Nephron (organoid): ENCODE measurements around the gene MCAM.

Source experiments
- H3K27ac Mint-ChIP-seq, 3 experiments: 2 replicates each; pipeline ENCODE4 v1.8.0; 2020; ENCODE audit warnings: mixed read lengths in 3 of 3, mild to moderate bottlenecking in 2 of 3, moderate library complexity in 1 of 3
- H3K27me3 Mint-ChIP-seq: 2 replicates; pipeline ENCODE4 v1.8.0; 2021; ENCODE audit warnings: low read depth, mild to moderate bottlenecking, moderate library complexity, mixed read lengths
- H3K36me3 Mint-ChIP-seq: 2 replicates; pipeline ENCODE4 v1.8.0; 2020; ENCODE audit warnings: low read depth, mixed read lengths
- H3K4me1 Mint-ChIP-seq: 2 replicates; pipeline ENCODE4 v1.8.0; 2020; ENCODE audit warnings: mixed read lengths
- H3K4me3 Mint-ChIP-seq, 3 experiments: 2 replicates each; pipeline ENCODE4 v1.8.0; 2020; ENCODE audit warnings: mild to moderate bottlenecking in 3 of 3, mixed read lengths in 3 of 3, moderate library complexity in 2 of 3
- H3K9me3 Mint-ChIP-seq: 2 replicates; pipeline ENCODE4 v1.8.0; 2020; ENCODE audit warnings: mixed read lengths
- TF ChIP-seq, protein P1 (sequence below), 3 experiments: fragments of 200-600 bp; sonication (generic); IDR thresholded peaks; one replicate each; pipeline ENCODE4 v1.5.0; 2021; ENCODE audit warnings: antibody characterized with exemption in 3 of 3; ENCODE audit not compliant: unreplicated experiment in 3 of 3

The MCAM gene

DNA sequence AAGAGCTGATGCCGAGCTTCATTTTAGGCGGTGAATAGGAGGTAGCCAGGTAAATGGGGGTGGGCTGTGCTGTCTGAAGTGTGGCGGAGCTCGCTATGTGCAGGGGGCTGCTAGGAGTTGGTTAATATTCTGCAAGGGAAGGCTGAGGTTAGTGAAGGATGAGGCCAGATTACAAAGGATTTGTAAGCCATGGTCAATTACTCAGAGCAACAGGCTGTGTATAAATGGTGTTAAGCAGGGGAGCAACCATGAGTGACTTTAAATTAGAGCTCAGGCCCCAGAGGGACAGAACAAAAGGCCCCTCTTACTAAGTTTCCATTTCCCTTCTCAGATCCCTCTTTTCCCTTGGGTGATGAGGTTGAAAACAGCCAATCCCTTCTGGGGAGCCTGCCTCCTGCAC, 7.3 kb upstream of the MCAM start:
- H3K36me3 Mint-ChIP-seq, result no peaks in the 10 kb centered on the region
- H3K4me1 Mint-ChIP-seq, result peaks cover 24% of the 10 kb centered on the region
- no peak overlapping the region for H3K4me3 Mint-ChIP-seq
- peaks cover 15% of the 10 kb centered on the region for H3K27me3 Mint-ChIP-seq
- TF ChIP-seq, protein P1, sequence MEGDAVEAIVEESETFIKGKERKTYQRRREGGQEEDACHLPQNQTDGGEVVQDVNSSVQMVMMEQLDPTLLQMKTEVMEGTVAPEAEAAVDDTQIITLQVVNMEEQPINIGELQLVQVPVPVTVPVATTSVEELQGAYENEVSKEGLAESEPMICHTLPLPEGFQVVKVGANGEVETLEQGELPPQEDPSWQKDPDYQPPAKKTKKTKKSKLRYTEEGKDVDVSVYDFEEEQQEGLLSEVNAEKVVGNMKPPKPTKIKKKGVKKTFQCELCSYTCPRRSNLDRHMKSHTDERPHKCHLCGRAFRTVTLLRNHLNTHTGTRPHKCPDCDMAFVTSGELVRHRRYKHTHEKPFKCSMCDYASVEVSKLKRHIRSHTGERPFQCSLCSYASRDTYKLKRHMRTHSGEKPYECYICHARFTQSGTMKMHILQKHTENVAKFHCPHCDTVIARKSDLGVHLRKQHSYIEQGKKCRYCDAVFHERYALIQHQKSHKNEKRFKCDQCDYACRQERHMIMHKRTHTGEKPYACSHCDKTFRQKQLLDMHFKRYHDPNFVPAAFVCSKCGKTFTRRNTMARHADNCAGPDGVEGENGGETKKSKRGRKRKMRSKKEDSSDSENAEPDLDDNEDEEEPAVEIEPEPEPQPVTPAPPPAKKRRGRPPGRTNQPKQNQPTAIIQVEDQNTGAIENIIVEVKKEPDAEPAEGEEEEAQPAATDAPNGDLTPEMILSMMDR (IDR thresholded peaks at IDR 0.05; ENCODE audit: unreplicated experiment in 3 of 3), result no peak
- peak overlapping the region; percentile 6 to 40 (median 18) for H3K27ac Mint-ChIP-seq
- no peaks in the 10 kb centered on the region for H3K9me3 Mint-ChIP-seq

DNA sequence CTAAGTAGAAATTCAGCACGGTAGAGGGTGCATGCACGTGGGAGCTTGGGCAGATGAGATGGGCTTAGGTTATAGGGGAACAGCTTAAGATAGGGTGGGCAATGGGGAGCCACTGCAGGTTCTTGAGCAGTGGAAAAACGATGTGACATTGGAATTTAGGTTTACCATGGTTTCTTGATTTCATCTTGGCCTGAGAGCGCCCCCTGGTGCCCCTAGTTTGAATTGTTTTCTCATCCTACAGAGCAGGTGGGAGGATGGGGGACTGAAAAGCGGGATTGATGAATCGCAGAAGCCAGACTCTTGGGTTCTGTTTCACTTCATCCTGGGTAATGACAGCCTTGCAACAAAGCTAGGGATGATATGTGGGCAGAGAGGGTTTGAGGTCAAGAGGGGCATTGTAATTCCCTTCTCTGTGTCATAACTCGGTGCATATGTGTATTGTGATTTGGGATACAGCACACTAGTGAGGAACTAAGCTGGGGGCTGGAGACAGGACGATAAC, 6.7 kb upstream of the MCAM start:
- Mint-ChIP-seq H3K4me3 (peak overlapping the region in 2 of 3 experiments; percentile 34 to 45), H3K27ac (peak overlapping the region; percentile 6 to 40 (median 18)), H3K27me3 (peaks cover 11% of the 10 kb centered on the region), H3K36me3 (no peaks in the 10 kb centered on the region), H3K4me1 (peaks cover 30% of the 10 kb centered on the region), H3K9me3 (no peaks in the 10 kb centered on the region)
- TF ChIP-seq, protein P1 (IDR thresholded peaks at IDR 0.05; ENCODE audit: unreplicated experiment in 3 of 3), result peak; percentile 77 to 87 (median 79)

DNA sequence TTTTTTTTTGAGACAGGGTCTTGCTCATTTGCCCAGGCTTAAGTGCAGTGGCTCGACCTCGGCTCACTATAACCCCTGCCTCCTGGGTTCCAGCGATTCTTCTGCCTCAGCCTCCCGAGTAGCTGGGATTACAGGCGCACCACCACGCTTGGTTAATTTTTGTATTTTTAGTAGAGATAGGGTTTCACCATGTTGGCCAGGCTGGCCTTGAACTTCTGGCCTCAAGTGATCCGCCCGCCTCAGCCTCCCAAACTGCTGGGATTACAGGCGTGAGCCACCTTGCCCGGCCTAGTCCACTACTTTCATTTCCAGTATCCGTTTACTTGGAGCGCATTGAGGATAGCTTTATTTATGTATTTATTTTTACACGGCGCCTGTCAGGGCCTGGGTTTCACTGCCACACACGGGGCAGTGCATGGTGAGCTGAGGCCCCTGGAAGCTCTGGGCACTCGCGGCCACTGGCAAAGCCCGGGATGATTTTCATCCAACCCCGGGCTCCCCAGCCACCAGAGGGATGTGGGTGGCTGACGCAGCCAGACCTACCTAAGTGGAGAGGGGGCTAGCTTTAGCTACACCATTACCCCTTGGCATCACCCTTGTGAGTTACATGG, 6.1 kb upstream of the MCAM start:
- Mint-ChIP-seq H3K4me3 (no peak overlapping the region), H3K27ac (peak overlapping the region in 2 of 3 experiments; percentile 31 to 40), H3K27me3 (peaks cover 11% of the 10 kb centered on the region), H3K4me1 (peaks cover 35% of the 10 kb centered on the region), H3K36me3 (no peaks in the 10 kb centered on the region), H3K9me3 (no peaks in the 10 kb centered on the region)
- TF ChIP-seq, protein P1 (IDR thresholded peaks at IDR 0.05; ENCODE audit: unreplicated experiment in 3 of 3), result no peak

DNA sequence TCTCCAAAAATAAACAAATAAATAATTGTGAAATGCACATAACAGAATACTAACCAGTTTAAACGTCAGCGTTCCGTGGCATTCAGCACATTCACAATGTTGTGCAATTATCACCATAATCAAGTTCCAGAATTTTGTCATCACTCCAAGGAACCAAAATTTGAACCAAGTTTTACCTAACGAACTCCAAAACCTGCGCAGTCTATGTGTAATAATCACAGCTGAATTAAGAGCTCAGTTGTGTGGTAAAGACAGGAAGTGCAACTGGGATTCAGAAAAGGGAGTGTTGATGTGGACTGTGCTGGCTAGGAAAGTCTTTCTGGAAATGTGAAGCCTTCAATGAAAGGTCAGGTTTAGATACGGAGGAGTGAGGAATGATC, 5.4 kb upstream of the MCAM start:
- TF ChIP-seq, protein P1 (IDR thresholded peaks at IDR 0.05; ENCODE audit: unreplicated experiment in 3 of 3), result peak in 2 of 3 experiments; percentile 1 to 31
- H3K27ac Mint-ChIP-seq, result peak overlapping the region; percentile 30 to 55 (median 31)
- peaks cover 11% of the 10 kb centered on the region for H3K27me3 Mint-ChIP-seq
- no peaks in the 10 kb centered on the region for H3K9me3 Mint-ChIP-seq
- no peaks in the 10 kb centered on the region for H3K36me3 Mint-ChIP-seq
- peaks cover 35% of the 10 kb centered on the region for H3K4me1 Mint-ChIP-seq
- peak overlapping the region in 1 of 3 experiments; percentile 4 for H3K4me3 Mint-ChIP-seq

DNA sequence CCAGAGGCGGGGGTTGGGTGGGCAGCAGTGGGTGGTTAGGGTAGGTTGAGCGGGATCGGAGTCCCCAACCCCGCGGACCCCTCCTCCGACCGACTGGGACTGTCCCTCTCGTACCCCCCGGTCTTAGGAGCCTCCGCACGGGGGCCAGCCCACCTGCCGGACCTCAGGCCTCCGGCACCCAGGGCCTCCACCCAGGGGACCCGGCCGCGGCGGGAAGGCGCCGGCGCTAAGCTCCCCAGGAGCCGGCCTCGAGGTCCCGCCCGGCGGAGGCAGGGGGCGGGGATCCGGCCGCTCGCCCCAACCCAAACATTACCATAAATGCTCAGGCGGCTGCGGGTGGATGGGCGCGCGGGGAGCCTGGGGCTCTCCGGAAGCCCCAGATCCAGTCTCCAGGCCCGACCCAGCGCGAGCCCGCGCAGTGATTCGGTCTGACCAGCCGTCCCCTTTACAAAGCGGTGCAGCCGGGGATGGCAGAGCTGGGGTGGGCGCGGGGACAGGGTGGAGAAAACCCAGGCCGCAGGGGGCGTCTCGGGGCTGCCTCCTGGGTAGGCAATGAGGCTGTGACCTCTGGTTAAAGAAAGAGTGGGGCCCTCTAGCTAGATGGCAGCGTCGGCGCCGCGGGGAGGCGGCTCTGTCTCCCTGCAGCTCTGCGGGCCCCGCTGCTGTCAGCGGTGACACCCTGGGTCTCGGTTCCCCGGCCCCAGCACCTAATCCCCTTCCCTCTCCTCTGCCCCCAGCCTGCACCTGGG, 4.0 kb upstream of the MCAM start:
- TF ChIP-seq, protein P1 (IDR thresholded peaks at IDR 0.05; ENCODE audit: unreplicated experiment in 3 of 3), result no peak
- H3K27ac Mint-ChIP-seq, result peak overlapping the region; percentile 39 to 92 (median 68)
- no peaks in the 10 kb centered on the region for H3K36me3 Mint-ChIP-seq
- peaks cover 35% of the 10 kb centered on the region for H3K4me1 Mint-ChIP-seq
- peaks cover 11% of the 10 kb centered on the region for H3K27me3 Mint-ChIP-seq
- peak overlapping the region; percentile 72 to 75 (median 73) for H3K4me3 Mint-ChIP-seq
- no peaks in the 10 kb centered on the region for H3K9me3 Mint-ChIP-seq
